Endodermal cell (in vitro differentiated cells): Measurements from ENCODE around the gene CNTFR. TPM values are rescaled to one million over a fixed set of nuclear protein-coding genes. Genes with fewer than 3 reads are reported as not detected.

Source experiments
- DNase-seq: peaks from one replicate; pipeline ENCODE4 v3.0.0-alpha.2; 2017
- H3K27ac ChIP-seq: 2 replicates; pipeline ENCODE4 v1.5.1; 2013; ENCODE audit warnings: mild to moderate bottlenecking, low read depth, low read length, moderate library complexity
- H3K27me3 ChIP-seq: 2 replicates; pipeline ENCODE4 v1.6.1; 2013; ENCODE audit warnings: mild to moderate bottlenecking, low read length, moderate library complexity; ENCODE audit not compliant: insufficient read depth, control insufficient read depth, poor library complexity, severe bottlenecking
- H3K36me3 ChIP-seq: 2 replicates; pipeline ENCODE4 v1.7.0; 2013; ENCODE audit warnings: mild to moderate bottlenecking, low read length, moderate library complexity; ENCODE audit not compliant: control insufficient read depth, insufficient read depth
- H3K4me1 ChIP-seq: one replicate; pipeline ENCODE4 v1.7.0; 2013; ENCODE audit warnings: low read length; ENCODE audit not compliant: control insufficient read depth, insufficient read depth
- H3K4me3 ChIP-seq: 2 replicates; pipeline ENCODE4 v1.5.1; 2013; ENCODE audit warnings: mild to moderate bottlenecking, low read length, moderate library complexity
- H3K9ac ChIP-seq: 2 replicates; pipeline ENCODE4 v1.6.1; 2013; ENCODE audit warnings: mild to moderate bottlenecking, low read length, moderate library complexity; ENCODE audit not compliant: poor library complexity, severe bottlenecking; ENCODE audit errors: extremely low read depth
- H3K9me3 ChIP-seq: 2 replicates; pipeline ENCODE4 v1.6.1; 2013; ENCODE audit warnings: mild to moderate bottlenecking, low read length, moderate library complexity; ENCODE audit not compliant: control insufficient read depth
- H3K27ac Mint-ChIP-seq: 2 replicates; pipeline ENCODE4 v1.8.0; 2020; ENCODE audit warnings: mixed read lengths
- H3K27me3 Mint-ChIP-seq: 2 replicates; pipeline ENCODE4 v1.8.0; 2021; ENCODE audit warnings: mild to moderate bottlenecking, mixed read lengths; ENCODE audit not compliant: insufficient read depth
- H3K36me3 Mint-ChIP-seq: 2 replicates; pipeline ENCODE4 v1.8.0; 2020; ENCODE audit warnings: low read depth, mixed read lengths
- H3K4me1 Mint-ChIP-seq: 2 replicates; pipeline ENCODE4 v1.8.0; 2020; ENCODE audit warnings: mixed read lengths
- H3K4me3 Mint-ChIP-seq: 2 replicates; pipeline ENCODE4 v1.8.0; 2020; ENCODE audit warnings: mild to moderate bottlenecking, moderate library complexity, mixed read lengths
- H3K9me3 Mint-ChIP-seq: 2 replicates; pipeline ENCODE4 v1.8.0; 2020; ENCODE audit warnings: mild to moderate bottlenecking, mixed read lengths
- CTCF ChIP-seq: fragments of 200-600 bp; sonication (generic); conservative IDR thresholded peaks from 2 replicates; pipeline ENCODE4 v1.5.0; 2021; ENCODE audit warnings: antibody characterized with exemption, mild to moderate bottlenecking
- WGBS, 2 experiments: methylation state at CpG; one replicate each; pipeline versions ENCODE4 v1.1.5 to v1.1.7; 2013; ENCODE audit warnings: missing lambda C conversion rate in 2 of 2, mixed read lengths in 1 of 2; ENCODE audit not compliant: insufficient coverage in 1 of 2, insufficient read length in 1 of 2; 5-methylcytosine and 5-hydroxymethylcytosine counted together
- total RNA-seq, 2 donors: library from RNA; stranded (reverse); fragmentation: NEBNext Ultra II Directional in 1 of 2; extraction: Animal tissue kit (Norgen Biotek cat#: 25700) in 1 of 2; gene quantifications; 2 replicates in 1 of 2; 3 replicates in 1 of 2; pipeline ENCODE4 v1.2.1, GENCODE V29; 2021

Gene CNTFR
- total RNA-seq, 2 donors from 2014 or later = 0.53 to 1.6 TPM

- peak; percentile 29 for TF ChIP-seq CTCF
- no peaks in the 10 kb centered on the region for H3K9me3 Mint-ChIP-seq
- DNase-seq = peak; percentile 87
- peak overlapping the region; percentile 56 for H3K4me3 Mint-ChIP-seq
- peaks cover 47% of the 10 kb centered on the region for H3K27me3 ChIP-seq
- H3K27ac ChIP-seq = peak overlapping the region; percentile 99
- no peaks in the 10 kb centered on the region for H3K36me3 ChIP-seq
- no peak overlapping the region for H3K27ac Mint-ChIP-seq
- peaks cover 64% of the 10 kb centered on the region for H3K27me3 Mint-ChIP-seq
- WGBS, 2 experiments = 31 to 45% methylated on average over 8 to 14 of the region's 14 CpGs
- H3K4me1 ChIP-seq = peaks cover 8% of the 10 kb centered on the region
- H3K4me1 Mint-ChIP-seq = peaks cover 24% of the 10 kb centered on the region
- H3K4me3 ChIP-seq = no peak overlapping the region
- H3K36me3 Mint-ChIP-seq = no peaks in the 10 kb centered on the region
- H3K9me3 ChIP-seq = no peaks in the 10 kb centered on the region
- no peak overlapping the region for H3K9ac ChIP-seq
These were observed 12.7 kb downstream of the CNTFR start for GRCh38 chr9:34576597-34577399.

- H3K4me1 Mint-ChIP-seq = peaks cover 24% of the 10 kb centered on the region
- H3K4me3 Mint-ChIP-seq = no peak overlapping the region
- Histone ChIP-seq H3K27ac (peak overlapping the region; percentile 99), H3K27me3 (peaks cover 47% of the 10 kb centered on the region), H3K9me3 (no peaks in the 10 kb centered on the region), H3K9ac (no peak overlapping the region), H3K4me3 (no peak overlapping the region), H3K4me1 (peaks cover 8% of the 10 kb centered on the region), H3K36me3 (no peaks in the 10 kb centered on the region)
- H3K9me3 Mint-ChIP-seq = no peaks in the 10 kb centered on the region
- peaks cover 63% of the 10 kb centered on the region for H3K27me3 Mint-ChIP-seq
- no peak for DNase-seq
- no peak overlapping the region for H3K27ac Mint-ChIP-seq
- no peaks in the 10 kb centered on the region for H3K36me3 Mint-ChIP-seq
- no peak for TF ChIP-seq CTCF
- WGBS, 2 experiments = 83 to 86% methylated on average over 13 to 20 of the region's 21 CpGs
These were observed 13.5 kb downstream of the CNTFR start for GRCh38 chr9:34575862-34576596.

GRCh38 chr9:34575241-34575640, 14.3 kb downstream of the CNTFR start:
- Mint-ChIP-seq H3K4me1 (peaks cover 21% of the 10 kb centered on the region), H3K27ac (no peak overlapping the region), H3K27me3 (peaks cover 58% of the 10 kb centered on the region), H3K4me3 (no peak overlapping the region), H3K36me3 (no peaks in the 10 kb centered on the region), H3K9me3 (no peaks in the 10 kb centered on the region)
- Histone ChIP-seq H3K27me3 (peaks cover 39% of the 10 kb centered on the region), H3K4me3 (no peak overlapping the region), H3K4me1 (peaks cover 8% of the 10 kb centered on the region), H3K27ac (peak overlapping the region; percentile 32), H3K36me3 (no peaks in the 10 kb centered on the region), H3K9me3 (no peaks in the 10 kb centered on the region), H3K9ac (no peak overlapping the region)
- WGBS, 2 experiments = 82 to 89% methylated on average over 4 to 8 of the region's 8 CpGs
- DNase-seq = no peak
- no peak for TF ChIP-seq CTCF
